CD14-positive monocyte (primary cell): ENCODE data around the gene TMEM221. TPM values are rescaled to one million over a fixed set of nuclear protein-coding genes. Genes with fewer than 3 reads are reported as not detected.

Source experiments
- DNase-seq, 3 donors: peaks; one replicate each; pipeline ENCODE4 v3.0.0-alpha.2; 2011 to 2022
- H2AFZ ChIP-seq: 2 replicates; pipeline ENCODE4 v1.6.0; 2012; ENCODE audit warnings: mild to moderate bottlenecking, low read depth, low read length, inconsistent platforms; ENCODE audit not compliant: insufficient read depth, poor library complexity, severe bottlenecking
- H3K27ac ChIP-seq, 2 donors: 1 replicate in 1 of 2; 2 replicates in 1 of 2; pipeline ENCODE4 v1.5.1; 2012 to 2013; ENCODE audit warnings: low read length in 2 of 2, control low read depth in 1 of 2, inconsistent platforms in 1 of 2, low read depth in 1 of 2, mild to moderate bottlenecking in 1 of 2
- H3K27me3 ChIP-seq, 2 donors: one replicate each; pipeline versions ENCODE4 v1.6.0 to v1.6.1; 2011 to 2013; ENCODE audit warnings: low read length in 2 of 2; ENCODE audit not compliant: control insufficient read depth in 2 of 2, insufficient read depth in 2 of 2
- H3K36me3 ChIP-seq, 2 donors: replicated peaks in 1 of 2; 1 replicate in 1 of 2; 2 replicates in 1 of 2; pipeline versions ENCODE4 v1.5.1 to v1.6.1; 2012 to 2013; ENCODE audit warnings: low read length in 2 of 2, control low read depth in 1 of 2, inconsistent platforms in 1 of 2, mild to moderate bottlenecking in 1 of 2; ENCODE audit not compliant: insufficient read depth in 2 of 2, control insufficient read depth in 1 of 2
- H3K4me1 ChIP-seq, 2 donors: 1 replicate in 1 of 2; 2 replicates in 1 of 2; pipeline versions ENCODE4 v1.5.1 to v1.6.1; 2012 to 2013; ENCODE audit warnings: low read length in 2 of 2, control low read depth in 1 of 2, inconsistent platforms in 1 of 2, mild to moderate bottlenecking in 1 of 2, moderate library complexity in 1 of 2; ENCODE audit not compliant: insufficient read depth in 2 of 2, control insufficient read depth in 1 of 2
- H3K4me2 ChIP-seq: replicated peaks from 2 replicates; pipeline ENCODE3; 2012; ENCODE audit warnings: low read length, moderate library complexity, mild to moderate bottlenecking; ENCODE audit not compliant: poor library complexity, severe bottlenecking; ENCODE audit errors: extremely low read depth
- H3K4me3 ChIP-seq, 3 experiments: fragments of 200-600 bp in 1 of 3; sonication (generic) in 1 of 3; replicated peaks in 1 of 3; 1 replicate in 2 of 3; 2 replicates in 1 of 3; pipeline ENCODE4 v1.5.1; 2011 to 2013; ENCODE audit warnings: low read length in 3 of 3, mild to moderate bottlenecking in 3 of 3, control low read depth in 2 of 3, low read depth in 2 of 3, inconsistent platforms in 1 of 3, moderate library complexity in 1 of 3
- H3K79me2 ChIP-seq: 2 replicates; pipeline ENCODE4 v1.6.0; 2012; ENCODE audit warnings: mild to moderate bottlenecking, control low read depth, inconsistent platforms, low read length, moderate library complexity; ENCODE audit not compliant: insufficient read depth
- H3K9ac ChIP-seq: 2 replicates; pipeline ENCODE4 v1.6.0; 2017; ENCODE audit warnings: low read length, mild to moderate bottlenecking; ENCODE audit not compliant: insufficient read depth, poor library complexity, severe bottlenecking
- H3K9me3 ChIP-seq, 2 donors: replicated peaks in 1 of 2; 1 replicate in 1 of 2; 2 replicates in 1 of 2; pipeline versions ENCODE4 v1.5.1 to v1.6.1; 2012 to 2013; ENCODE audit warnings: low read length in 2 of 2, control low read depth in 1 of 2; ENCODE audit not compliant: control insufficient read depth in 1 of 2, insufficient read depth in 1 of 2
- H4K20me1 ChIP-seq: 2 replicates; pipeline ENCODE4 v1.6.0; 2012; ENCODE audit warnings: mild to moderate bottlenecking, low read length, control low read depth, moderate library complexity; ENCODE audit not compliant: insufficient read depth
- H3K27ac Mint-ChIP-seq, 7 donors: one replicate each; pipeline ENCODE4 v1.8.0; 2020; ENCODE audit warnings: mild to moderate bottlenecking in 7 of 7, mixed read lengths in 7 of 7, moderate library complexity in 6 of 7, inconsistent platforms in 2 of 7
- H3K27me3 Mint-ChIP-seq, 3 donors: one replicate each; pipeline ENCODE4 v1.8.0; 2021 to 2022; ENCODE audit warnings: low read depth in 3 of 3, mild to moderate bottlenecking in 3 of 3, mixed read lengths in 3 of 3, moderate library complexity in 3 of 3, inconsistent platforms in 1 of 3
- H3K36me3 Mint-ChIP-seq, 2 donors: one replicate each; pipeline ENCODE4 v1.8.0; 2020; ENCODE audit warnings: mixed read lengths in 2 of 2, inconsistent platforms in 1 of 2, mild to moderate bottlenecking in 1 of 2
- H3K4me1 Mint-ChIP-seq: one replicate; pipeline ENCODE4 v1.8.0; 2020; ENCODE audit warnings: mild to moderate bottlenecking, mixed read lengths
- H3K4me3 Mint-ChIP-seq, 2 donors: one replicate each; pipeline ENCODE4 v1.8.0; 2020; ENCODE audit warnings: mild to moderate bottlenecking in 2 of 2, mixed read lengths in 2 of 2, moderate library complexity in 1 of 2
- H3K9me3 Mint-ChIP-seq, 7 donors: one replicate each; pipeline ENCODE4 v1.8.0; 2020 to 2022; ENCODE audit warnings: mixed read lengths in 7 of 7, mild to moderate bottlenecking in 6 of 7, moderate library complexity in 6 of 7, inconsistent platforms in 2 of 7
- CTCF ChIP-seq: fragments of 200-600 bp; IDR thresholded peaks from one replicate; pipeline ENCODE4 v1.8.0; 2022; ENCODE audit warnings: antibody characterized with exemption, mild to moderate bottlenecking
- WGBS: methylation state at CpG from one replicate; pipeline ENCODE4 v1.1.5; 2013; ENCODE audit warnings: missing lambda C conversion rate; ENCODE audit not compliant: insufficient coverage; 5-methylcytosine and 5-hydroxymethylcytosine counted together
- intact Hi-C, 2 donors: fragments of 100-400 bp; cut with micrococcal nuclease; formaldehyde crosslinking; loops; one replicate each; pipeline versions ENCODE4 v1.15.0 to v1.15.1; 2023
- polyA plus RNA-seq, 3 donors: library from polyadenylated mRNA; depleted of rRNA in 1 of 3; unstranded in 2 of 3; stranded (reverse) in 1 of 3; fragments of 300-500 nt in 2 of 3; fragments of >200 nt in 1 of 3; fragmentation: Illumina TruSeq in 2 of 3; gene quantifications; 1 replicate in 2 of 3; 2 replicates in 1 of 3; pipeline ENCODE4 v1.2.3, GENCODE V29; 2012 to 2021

Gene TMEM221
- polyA plus RNA-seq, 3 donors: not detected

- Histone ChIP-seq H3K4me3 (peak overlapping the region; percentile 8 to 73 (median 18)), H3K9ac (no peak overlapping the region), H2AFZ (peak overlapping the region; percentile 54), H4K20me1 (no peaks in the 10 kb centered on the region), H3K4me2 (peak overlapping the region; percentile 81), H3K36me3 (no peaks in the 10 kb centered on the region), H3K4me1 (peaks cover 31 to 38% of the 10 kb centered on the region in 2 donors), H3K27ac (no peak overlapping the region), H3K79me2 (no peaks in the 10 kb centered on the region), H3K9me3 (peaks cover 4 to 13% of the 10 kb centered on the region in 2 donors), H3K27me3 (peaks cover 6 to 15% of the 10 kb centered on the region in 2 donors)
- Mint-ChIP-seq H3K27ac (peak overlapping the region in 6 of 7 donors; percentile 7 to 88 (median 31)), H3K36me3 (peaks cover 0 to 2% of the 10 kb centered on the region in 2 donors), H3K27me3 (peaks cover 17 to 27% (median 22%) of the 10 kb centered on the region in 3 donors), H3K9me3 (peaks cover 4 to 18% (median 11%) of the 10 kb centered on the region in 7 donors), H3K4me1 (peaks cover 30% of the 10 kb centered on the region), H3K4me3 (peak overlapping the region; percentile 55 to 87)
- TF ChIP-seq CTCF: peak; percentile 6
- peak; percentile 27 to 37 (median 33) for DNase-seq
- intact Hi-C loops: no loop called here
- WGBS: 1% methylated on average over 18 of the region's 26 CpGs
Measured at GRCh38 chr19:17391371-17392151, 56.9 kb downstream of the TMEM221 start.

- H3K27ac Mint-ChIP-seq: peak overlapping the region in 2 of 7 donors; percentile 46 to 55
- H3K9me3 Mint-ChIP-seq: peaks cover 4 to 18% (median 11%) of the 10 kb centered on the region in 7 donors
- Histone ChIP-seq H3K9me3 (peaks cover 4 to 13% of the 10 kb centered on the region in 2 donors), H3K4me1 (peaks cover 31 to 38% of the 10 kb centered on the region in 2 donors), H2AFZ (peak overlapping the region; percentile 54), H3K36me3 (no peaks in the 10 kb centered on the region), H3K4me3 (peak overlapping the region in 2 of 3 experiments; percentile 19 to 73), H3K4me2 (peak overlapping the region; percentile 81), H3K9ac (no peak overlapping the region), H4K20me1 (no peaks in the 10 kb centered on the region), H3K27me3 (peaks cover 6 to 15% of the 10 kb centered on the region in 2 donors), H3K27ac (no peak overlapping the region), H3K79me2 (no peaks in the 10 kb centered on the region)
- peaks cover 0 to 2% of the 10 kb centered on the region in 2 donors for H3K36me3 Mint-ChIP-seq
- intact Hi-C loops: no loop called here
- peaks cover 17 to 27% (median 22%) of the 10 kb centered on the region in 3 donors for H3K27me3 Mint-ChIP-seq
- H3K4me3 Mint-ChIP-seq: peak overlapping the region; percentile 72 to 87
- peak; percentile 72 to 84 (median 77) for DNase-seq
- under 1% methylated on average over 50 of the region's 50 CpGs for WGBS
- peaks cover 30% of the 10 kb centered on the region for H3K4me1 Mint-ChIP-seq
- peak; percentile 63 for TF ChIP-seq CTCF
Measured at GRCh38 chr19:17390665-17391370, 57.6 kb downstream of the TMEM221 start.
